ENCODE measurements around the gene ABTB2. TPM values are rescaled to one million over a fixed set of nuclear protein-coding genes. Genes with fewer than 3 reads are reported as not detected.

Gene ABTB2
- polyA plus RNA-seq, 1 donor from 2014 or later: 0.68 TPM

DNA sequence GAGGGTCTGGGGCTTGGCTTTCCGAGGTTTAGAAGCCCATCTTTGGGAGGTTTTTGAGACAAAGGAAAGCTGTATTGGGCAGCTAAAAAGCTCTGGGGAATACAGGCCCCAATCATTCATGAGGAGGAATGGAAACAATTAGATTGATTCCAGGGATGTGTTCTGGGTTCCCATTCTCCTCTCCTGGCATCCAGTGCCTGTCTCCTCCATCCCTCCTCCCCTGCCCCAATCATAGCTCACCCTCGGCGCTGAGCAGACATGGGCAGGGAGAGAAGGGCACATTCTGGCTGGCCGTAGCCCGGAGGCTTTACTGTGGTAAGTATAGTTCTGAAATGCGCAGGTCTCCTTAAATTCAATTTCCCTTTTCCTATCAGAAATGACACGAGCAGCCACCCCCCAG is 42.4 kb downstream of the ABTB2 start:
- H3K27ac ChIP-seq (ENCODE audit: low read length): no peak overlapping the region
- no peak overlapping the region for H3K4me3 ChIP-seq (ENCODE audit: low read length)
- TF ChIP-seq EP300 (conservative IDR thresholded peaks at IDR 0.05; ENCODE audit: poor library complexity, severe bottlenecking) (no peak), RAD21 (conservative IDR thresholded peaks at IDR 0.05) (no peak), TAF1 (IDR thresholded peaks at IDR 0.05; ENCODE audit: low read depth) (no peak), POLR2AphosphoS5 (IDR thresholded peaks at IDR 0.05) (no peak), EZH2 (IDR thresholded peaks at IDR 0.05; ENCODE audit: borderline replicate concordance, insufficient read depth, low read length, poor library complexity, severe bottlenecking) (no peak), REST (IDR thresholded peaks at IDR 0.05; ENCODE audit: borderline replicate concordance) (no peak), MXI1 (conservative IDR thresholded peaks at IDR 0.05; ENCODE audit: poor library complexity, severe bottlenecking) (no peak), SMC3 (conservative IDR thresholded peaks at IDR 0.05; ENCODE audit: poor library complexity) (no peak)
- TF ChIP-seq, protein P1, sequence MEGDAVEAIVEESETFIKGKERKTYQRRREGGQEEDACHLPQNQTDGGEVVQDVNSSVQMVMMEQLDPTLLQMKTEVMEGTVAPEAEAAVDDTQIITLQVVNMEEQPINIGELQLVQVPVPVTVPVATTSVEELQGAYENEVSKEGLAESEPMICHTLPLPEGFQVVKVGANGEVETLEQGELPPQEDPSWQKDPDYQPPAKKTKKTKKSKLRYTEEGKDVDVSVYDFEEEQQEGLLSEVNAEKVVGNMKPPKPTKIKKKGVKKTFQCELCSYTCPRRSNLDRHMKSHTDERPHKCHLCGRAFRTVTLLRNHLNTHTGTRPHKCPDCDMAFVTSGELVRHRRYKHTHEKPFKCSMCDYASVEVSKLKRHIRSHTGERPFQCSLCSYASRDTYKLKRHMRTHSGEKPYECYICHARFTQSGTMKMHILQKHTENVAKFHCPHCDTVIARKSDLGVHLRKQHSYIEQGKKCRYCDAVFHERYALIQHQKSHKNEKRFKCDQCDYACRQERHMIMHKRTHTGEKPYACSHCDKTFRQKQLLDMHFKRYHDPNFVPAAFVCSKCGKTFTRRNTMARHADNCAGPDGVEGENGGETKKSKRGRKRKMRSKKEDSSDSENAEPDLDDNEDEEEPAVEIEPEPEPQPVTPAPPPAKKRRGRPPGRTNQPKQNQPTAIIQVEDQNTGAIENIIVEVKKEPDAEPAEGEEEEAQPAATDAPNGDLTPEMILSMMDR (IDR thresholded peaks at IDR 0.05; ENCODE audit: poor library complexity, severe bottlenecking): no peak
- no peaks in the 10 kb centered on the region for H4K20me1 ChIP-seq (ENCODE audit: insufficient read depth)
- H3K36me3 ChIP-seq (ENCODE audit: insufficient read depth, low read length): no peaks in the 10 kb centered on the region
- no peak overlapping the region for H3K4me2 ChIP-seq (ENCODE audit: low read length)
- H3K9me3 ChIP-seq (ENCODE audit: low read length): no peaks in the 10 kb centered on the region
- no peaks in the 10 kb centered on the region for H3F3A ChIP-seq (ENCODE audit: insufficient read depth, low read length, poor library complexity, severe bottlenecking)
- no peaks in the 10 kb centered on the region for H3K27me3 ChIP-seq (ENCODE audit: insufficient read depth, low read depth, low read length)
- H3K9me2 ChIP-seq (ENCODE audit: insufficient read depth, low read length): no peaks in the 10 kb centered on the region
- no peaks in the 10 kb centered on the region for H3K79me2 ChIP-seq (replicated peaks; ENCODE audit: insufficient read depth, low read length)
- no peak overlapping the region for H3K9ac ChIP-seq (ENCODE audit: low read length)
- H2AFZ ChIP-seq (ENCODE audit: low read depth, low read length): no peak overlapping the region

DNA sequence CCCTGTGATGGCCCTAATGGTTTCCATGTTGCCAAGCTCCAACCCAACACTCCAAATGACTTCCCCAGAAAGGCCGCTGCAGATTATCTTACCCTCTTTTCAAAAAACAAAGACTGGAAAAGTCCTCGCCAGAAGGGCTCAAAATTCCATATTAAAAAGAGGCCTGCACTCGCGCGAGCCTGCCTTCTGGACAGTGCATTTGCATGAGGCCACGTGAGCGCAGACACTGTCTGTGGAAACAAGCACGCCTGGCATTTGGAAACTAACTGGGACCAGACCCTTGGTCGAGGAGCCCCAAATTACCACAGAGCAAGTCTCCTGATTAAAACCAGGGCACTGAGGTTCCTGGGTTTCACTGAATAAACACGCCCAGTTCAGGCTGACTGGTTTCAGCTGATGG is 42.9 kb downstream of the ABTB2 start:
- H3K4me2 ChIP-seq (ENCODE audit: low read length): no peak overlapping the region

More for the DNA sequence above, 42.9 kb downstream of the ABTB2 start:
- Histone ChIP-seq H3K27ac (ENCODE audit: low read length) (no peak overlapping the region), H3K36me3 (ENCODE audit: insufficient read depth, low read length) (no peaks in the 10 kb centered on the region), H2AFZ (ENCODE audit: low read depth, low read length) (no peak overlapping the region), H3K27me3 (ENCODE audit: insufficient read depth, low read depth, low read length) (no peaks in the 10 kb centered on the region), H4K20me1 (ENCODE audit: insufficient read depth) (no peaks in the 10 kb centered on the region), H3K9me3 (ENCODE audit: low read length) (no peaks in the 10 kb centered on the region), H3K79me2 (replicated peaks; ENCODE audit: insufficient read depth, low read length) (no peaks in the 10 kb centered on the region), H3K9ac (ENCODE audit: low read length) (no peak overlapping the region), H3F3A (ENCODE audit: insufficient read depth, low read length, poor library complexity, severe bottlenecking) (no peaks in the 10 kb centered on the region), H3K9me2 (ENCODE audit: insufficient read depth, low read length) (no peaks in the 10 kb centered on the region), H3K4me3 (ENCODE audit: low read length) (no peak overlapping the region)
- TF ChIP-seq, protein P1 (IDR thresholded peaks at IDR 0.05; ENCODE audit: poor library complexity, severe bottlenecking): no peak
- TF ChIP-seq EZH2 (IDR thresholded peaks at IDR 0.05; ENCODE audit: borderline replicate concordance, insufficient read depth, low read length, poor library complexity, severe bottlenecking) (no peak), POLR2AphosphoS5 (IDR thresholded peaks at IDR 0.05) (no peak), TAF1 (IDR thresholded peaks at IDR 0.05; ENCODE audit: low read depth) (no peak)

Measured in neural cell (in vitro differentiated cells).